ENCODE results near the gene ACTR8. TPM values are rescaled to one million over a fixed set of nuclear protein-coding genes. Genes with fewer than 3 reads are reported as not detected.

The ACTR8 gene
- total RNA-seq, 1 experiment from 2014 or later = 29.9 TPM

- DNase-seq (ENCODE audit: low spot score) (no peak), ATAC-seq (no peak)
- no peak overlapping the region for H3K4me3 Mint-ChIP-seq
- no peaks in the 10 kb centered on the region for H3K27me3 Mint-ChIP-seq (ENCODE audit: low read depth)
- CTCF ChIA-PET = no interaction called here
- peaks cover 23% of the 10 kb centered on the region for H3K36me3 Mint-ChIP-seq
- peaks cover 21% of the 10 kb centered on the region for H3K4me1 Mint-ChIP-seq
- H3K27ac Mint-ChIP-seq = no peak overlapping the region
- no peaks in the 10 kb centered on the region for H3K9me3 Mint-ChIP-seq
- POLR2A ChIA-PET = no interaction called here
- TF ChIP-seq ZNF263 (CRISPR knock-in tag; IDR thresholded peaks at IDR 0.05; ENCODE audit: low read depth) (no peak), ZMAT4 (CRISPR knock-in tag; IDR thresholded peaks at IDR 0.05) (no peak), NR3C1 (CRISPR knock-in tag; conservative IDR thresholded peaks at IDR 0.05; ENCODE audit: low read depth) (no peak), USF1 (CRISPR knock-in tag; IDR thresholded peaks at IDR 0.05) (no peak), EMX1 (CRISPR knock-in tag; IDR thresholded peaks at IDR 0.05) (no peak), CDX4 (CRISPR knock-in tag; IDR thresholded peaks at IDR 0.05; ENCODE audit: borderline replicate concordance) (no peak), NFYB (CRISPR knock-in tag; conservative IDR thresholded peaks at IDR 0.05; ENCODE audit: low read depth) (no peak), ZNF281 (CRISPR knock-in tag; IDR thresholded peaks at IDR 0.05) (no peak), RELA (CRISPR knock-in tag; IDR thresholded peaks at IDR 0.05; ENCODE audit: borderline replicate concordance) (no peak), ETV6 (CRISPR knock-in tag; IDR thresholded peaks at IDR 0.05) (no peak), CREB1 (CRISPR knock-in tag; IDR thresholded peaks at IDR 0.05) (no peak), ATF2 (CRISPR knock-in tag; IDR thresholded peaks at IDR 0.05; ENCODE audit: borderline replicate concordance, low read depth) (no peak), CBFB (CRISPR knock-in tag; IDR thresholded peaks at IDR 0.05; ENCODE audit: low read depth) (no peak), ZNF232 (CRISPR knock-in tag; IDR thresholded peaks at IDR 0.05) (no peak), KAT7 (CRISPR knock-in tag; IDR thresholded peaks at IDR 0.05; ENCODE audit: borderline replicate concordance) (no peak), ZNF512 (CRISPR knock-in tag; IDR thresholded peaks at IDR 0.05; ENCODE audit: borderline replicate concordance) (no peak), TEAD1 (CRISPR knock-in tag; IDR thresholded peaks at IDR 0.05) (no peak), MLX (CRISPR knock-in tag; IDR thresholded peaks at IDR 0.05) (no peak), RORB (CRISPR knock-in tag; IDR thresholded peaks at IDR 0.05) (no peak), NR2C2 (CRISPR knock-in tag; IDR thresholded peaks at IDR 0.05) (no peak)
Measured at GRCh38 chr3:53888232-53888631, 6.3 kb upstream of the ACTR8 start.

Measured in WTC11 (cell line).